IgD-negative memory B cell (primary cell): ENCODE results near the gene CNTNAP2. TPM values are rescaled to one million over a fixed set of nuclear protein-coding genes. Genes with fewer than 3 reads are reported as not detected.

Experiments used
- H3K27ac Mint-ChIP-seq, 3 donors: one replicate each; pipeline ENCODE4 v1.8.0; 2020 to 2022; ENCODE audit warnings: mild to moderate bottlenecking in 3 of 3, mixed read lengths in 3 of 3, moderate library complexity in 1 of 3
- H3K27me3 Mint-ChIP-seq: one replicate; pipeline ENCODE4 v1.8.0; 2021; ENCODE audit warnings: mixed read lengths
- H3K36me3 Mint-ChIP-seq: one replicate; pipeline ENCODE4 v1.8.0; 2020; ENCODE audit warnings: mild to moderate bottlenecking, mixed read lengths
- H3K4me1 Mint-ChIP-seq, 3 donors: one replicate each; pipeline ENCODE4 v1.8.0; 2020 to 2022; ENCODE audit warnings: mixed read lengths in 3 of 3, mild to moderate bottlenecking in 1 of 3
- H3K4me3 Mint-ChIP-seq, 4 donors: one replicate each; pipeline ENCODE4 v1.8.0; 2020 to 2022; ENCODE audit warnings: mild to moderate bottlenecking in 4 of 4, mixed read lengths in 4 of 4, moderate library complexity in 3 of 4
- H3K9me3 Mint-ChIP-seq, 3 donors: one replicate each; pipeline ENCODE4 v1.8.0; 2020 to 2021; ENCODE audit warnings: mixed read lengths in 3 of 3, mild to moderate bottlenecking in 1 of 3
- polyA plus RNA-seq: library from polyadenylated mRNA; unstranded; fragments of 300-500 nt; fragmentation: Illumina TruSeq; gene quantifications from one replicate; pipeline ENCODE4 v1.2.3, GENCODE V29; 2021

The CNTNAP2 gene
- polyA plus RNA-seq, 1 donor from 2014 or later: 47.3 TPM

DNA sequence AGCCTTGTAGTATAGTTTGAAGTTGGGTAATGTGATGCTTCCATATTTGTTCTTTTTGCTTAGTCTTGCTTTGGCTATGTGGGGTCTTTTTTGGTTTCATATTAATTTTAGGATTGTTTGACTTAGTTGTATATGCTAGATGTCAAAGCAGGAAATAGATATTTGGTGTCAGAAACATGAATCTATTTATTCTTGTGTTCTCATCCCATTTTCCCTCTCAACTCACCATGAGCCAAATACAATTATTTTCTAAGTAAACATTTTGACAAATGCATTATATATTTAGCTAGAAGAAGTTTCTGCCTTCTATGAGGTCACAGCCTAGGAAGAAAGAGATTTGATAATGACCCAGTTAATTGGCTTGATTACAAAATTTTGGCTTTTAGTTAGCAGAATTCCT is 1313.4 kb downstream of the CNTNAP2 start:
- Mint-ChIP-seq H3K4me3 (no peak overlapping the region), H3K9me3 (peaks cover 6 to 20% (median 12%) of the 10 kb centered on the region in 3 donors), H3K27ac (no peak overlapping the region), H3K4me1 (no peaks in the 10 kb centered on the region), H3K36me3 (no peaks in the 10 kb centered on the region), H3K27me3 (no peaks in the 10 kb centered on the region)

GRCh38 chr7:147432079-147432478 is 1315.5 kb downstream of the CNTNAP2 start:
- Mint-ChIP-seq H3K4me1 (no peaks in the 10 kb centered on the region), H3K27ac (no peak overlapping the region), H3K4me3 (no peak overlapping the region), H3K36me3 (no peaks in the 10 kb centered on the region), H3K9me3 (peaks cover 6 to 16% (median 10%) of the 10 kb centered on the region in 3 donors), H3K27me3 (no peaks in the 10 kb centered on the region)

DNA sequence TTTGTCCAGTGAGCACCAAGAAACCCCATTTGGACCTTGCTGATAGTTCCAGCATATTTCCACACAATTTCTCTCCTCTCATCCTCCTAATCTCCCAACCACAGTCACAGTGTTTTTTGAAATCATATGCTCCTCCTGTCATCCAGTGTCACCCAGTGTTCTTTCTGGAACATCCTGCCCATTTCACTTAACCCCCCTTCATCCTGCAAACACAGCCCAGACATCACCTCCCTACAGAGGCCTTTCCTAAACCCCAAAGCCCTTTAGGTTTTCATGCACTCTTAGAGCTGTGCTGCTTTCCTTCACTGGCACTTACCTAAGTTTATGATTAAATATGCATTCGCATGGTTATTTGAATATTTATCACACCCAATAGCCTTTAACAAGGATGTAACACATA is 1316.0 kb downstream of the CNTNAP2 start:
- no peak overlapping the region for H3K27ac Mint-ChIP-seq
- no peaks in the 10 kb centered on the region for H3K4me1 Mint-ChIP-seq
- no peaks in the 10 kb centered on the region for H3K27me3 Mint-ChIP-seq
- H3K36me3 Mint-ChIP-seq: no peaks in the 10 kb centered on the region
- no peak overlapping the region for H3K4me3 Mint-ChIP-seq
- peaks cover 6 to 13% (median 10%) of the 10 kb centered on the region in 3 donors for H3K9me3 Mint-ChIP-seq

GRCh38 chr7:147436718-147437117 is 1320.1 kb downstream of the CNTNAP2 start:
- H3K27me3 Mint-ChIP-seq: no peaks in the 10 kb centered on the region
- H3K9me3 Mint-ChIP-seq: peaks cover 2 to 28% (median 9%) of the 10 kb centered on the region in 3 donors
- H3K27ac Mint-ChIP-seq: no peak overlapping the region
- H3K4me3 Mint-ChIP-seq: no peak overlapping the region
- no peaks in the 10 kb centered on the region for H3K4me1 Mint-ChIP-seq
- H3K36me3 Mint-ChIP-seq: peaks cover 1% of the 10 kb centered on the region

DNA sequence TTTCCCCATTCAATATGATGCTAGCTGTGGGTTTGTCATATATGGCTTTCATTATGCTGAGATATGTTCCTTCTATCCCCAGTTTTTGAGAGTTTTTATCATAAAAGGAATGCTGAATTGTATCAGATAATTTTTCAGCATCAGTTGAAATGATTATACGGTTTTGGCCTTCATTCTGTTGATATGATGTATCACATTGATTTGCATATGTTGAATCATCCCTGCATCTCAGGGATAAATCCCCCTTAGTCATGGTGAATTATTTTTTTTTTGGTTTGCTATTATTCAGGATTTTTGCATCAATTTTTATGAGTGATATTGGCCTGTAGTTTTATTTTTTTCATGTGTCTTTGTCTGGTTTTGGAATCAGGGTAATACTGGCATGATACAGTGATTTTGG is 1321.6 kb downstream of the CNTNAP2 start:
- H3K9me3 Mint-ChIP-seq: peaks cover 3 to 29% (median 7%) of the 10 kb centered on the region in 3 donors
- no peaks in the 10 kb centered on the region for H3K27me3 Mint-ChIP-seq
- H3K4me3 Mint-ChIP-seq: no peak overlapping the region
- no peak overlapping the region for H3K27ac Mint-ChIP-seq
- no peaks in the 10 kb centered on the region for H3K4me1 Mint-ChIP-seq
- H3K36me3 Mint-ChIP-seq: peaks cover 1% of the 10 kb centered on the region

DNA sequence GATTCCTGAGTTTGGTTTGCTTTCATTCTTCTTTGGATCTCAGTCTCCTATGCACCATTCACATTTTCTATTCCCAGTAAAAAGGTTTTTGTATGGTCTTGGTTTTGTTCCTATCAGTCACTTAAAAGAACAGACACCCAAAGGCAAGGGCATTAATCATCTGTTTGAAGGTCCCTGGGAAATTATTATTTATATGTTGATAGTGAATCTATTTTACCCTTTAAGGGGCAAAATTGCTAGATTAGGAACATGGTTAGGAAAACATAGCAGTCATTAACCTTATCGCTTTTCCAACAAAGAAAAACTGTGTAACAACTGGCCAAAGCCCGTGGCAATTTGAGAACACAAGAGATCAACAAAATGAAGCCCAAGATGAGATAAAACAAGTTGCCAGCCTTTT is 1327.3 kb downstream of the CNTNAP2 start:
- no peaks in the 10 kb centered on the region for H3K36me3 Mint-ChIP-seq
- H3K27me3 Mint-ChIP-seq: no peaks in the 10 kb centered on the region
- no peaks in the 10 kb centered on the region for H3K4me1 Mint-ChIP-seq
- peaks cover 1 to 25% (median 6%) of the 10 kb centered on the region in 3 donors for H3K9me3 Mint-ChIP-seq
- no peak overlapping the region for H3K27ac Mint-ChIP-seq
- no peak overlapping the region for H3K4me3 Mint-ChIP-seq

DNA sequence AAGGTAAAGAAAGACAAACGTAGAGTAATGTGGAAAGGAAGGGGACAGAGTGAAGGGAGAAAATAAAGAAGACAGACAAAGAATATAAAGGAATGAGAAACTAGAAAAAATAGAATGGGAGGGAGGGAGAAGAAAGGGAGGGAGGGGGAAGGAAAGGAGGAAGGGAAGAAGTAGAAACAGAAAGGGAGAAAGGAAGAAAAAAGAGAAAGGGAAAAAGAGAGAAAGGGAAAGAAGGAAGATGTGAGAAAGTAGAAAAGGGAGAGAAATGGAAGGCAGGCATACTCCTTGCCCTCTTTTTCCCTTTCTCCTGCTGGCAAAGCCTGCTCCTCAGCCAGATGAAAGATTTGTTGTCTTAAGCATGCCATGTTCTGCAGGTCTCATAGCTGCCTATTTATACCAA is 1336.2 kb downstream of the CNTNAP2 start:
- Mint-ChIP-seq H3K36me3 (no peaks in the 10 kb centered on the region), H3K27ac (no peak overlapping the region), H3K4me1 (no peaks in the 10 kb centered on the region), H3K27me3 (no peaks in the 10 kb centered on the region), H3K4me3 (no peak overlapping the region), H3K9me3 (peaks cover 0 to 4% (median 3%) of the 10 kb centered on the region in 3 donors)

GRCh38 chr7:147465223-147465622 is 1348.6 kb downstream of the CNTNAP2 start:
- Mint-ChIP-seq H3K27ac (no peak overlapping the region), H3K4me1 (no peaks in the 10 kb centered on the region), H3K4me3 (no peak overlapping the region), H3K9me3 (peaks cover 1 to 12% (median 6%) of the 10 kb centered on the region in 3 donors), H3K27me3 (no peaks in the 10 kb centered on the region), H3K36me3 (no peaks in the 10 kb centered on the region)

DNA sequence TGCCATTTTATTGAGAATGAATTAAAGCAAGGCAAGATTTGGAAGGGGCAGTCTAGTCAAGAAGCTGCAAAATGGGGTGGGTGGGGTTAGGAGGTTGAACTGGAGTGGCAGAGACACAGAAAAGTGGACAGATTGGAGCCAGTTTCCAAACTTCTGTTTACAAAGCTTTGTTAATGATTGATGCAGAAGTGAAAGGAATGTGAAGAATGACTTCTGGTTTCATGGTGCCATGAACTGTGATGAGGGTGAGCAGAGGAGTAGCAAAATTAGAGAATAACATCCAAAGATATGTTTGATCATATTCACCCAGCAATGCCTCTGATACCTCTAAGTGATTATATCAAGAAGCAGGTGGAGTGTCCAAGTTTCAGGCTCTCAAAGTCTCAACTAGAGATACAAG is 1356.0 kb downstream of the CNTNAP2 start:
- no peaks in the 10 kb centered on the region for H3K36me3 Mint-ChIP-seq

DNA sequence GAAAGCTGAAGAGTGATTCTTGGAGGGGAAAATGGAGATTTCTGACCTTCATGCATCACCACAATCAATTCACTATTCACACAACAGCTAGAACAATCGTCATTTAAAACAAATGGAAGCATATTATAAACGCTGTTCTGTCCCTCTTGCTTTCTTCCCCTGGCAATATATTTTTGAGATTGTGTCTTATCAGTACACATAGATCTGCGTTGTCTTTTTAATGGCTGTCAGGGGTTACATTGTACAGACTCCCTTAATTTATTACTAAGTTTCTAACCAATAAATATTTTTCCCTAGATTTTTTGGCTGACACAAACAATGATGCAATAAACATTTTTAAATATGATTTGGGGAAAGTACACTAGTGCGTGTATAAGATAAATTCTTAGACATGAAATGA is 1358.3 kb downstream of the CNTNAP2 start:
- Mint-ChIP-seq H3K4me3 (no peak overlapping the region), H3K27ac (no peak overlapping the region), H3K9me3 (peaks cover 3 to 15% (median 7%) of the 10 kb centered on the region in 3 donors), H3K4me1 (no peaks in the 10 kb centered on the region), H3K27me3 (no peaks in the 10 kb centered on the region), H3K36me3 (no peaks in the 10 kb centered on the region)

More for the DNA sequence above, 1356.0 kb downstream of the CNTNAP2 start:
- peaks cover 3 to 10% (median 8%) of the 10 kb centered on the region in 3 donors for H3K9me3 Mint-ChIP-seq
- no peak overlapping the region for H3K4me3 Mint-ChIP-seq
- H3K4me1 Mint-ChIP-seq: no peaks in the 10 kb centered on the region
- H3K27me3 Mint-ChIP-seq: no peaks in the 10 kb centered on the region
- H3K27ac Mint-ChIP-seq: no peak overlapping the region

GRCh38 chr7:147477526-147477925 is 1360.9 kb downstream of the CNTNAP2 start:
- H3K4me3 Mint-ChIP-seq: no peak overlapping the region
- no peaks in the 10 kb centered on the region for H3K4me1 Mint-ChIP-seq
- peaks cover 3 to 11% (median 5%) of the 10 kb centered on the region in 3 donors for H3K9me3 Mint-ChIP-seq
- no peaks in the 10 kb centered on the region for H3K36me3 Mint-ChIP-seq
- no peak overlapping the region for H3K27ac Mint-ChIP-seq
- H3K27me3 Mint-ChIP-seq: no peaks in the 10 kb centered on the region

DNA sequence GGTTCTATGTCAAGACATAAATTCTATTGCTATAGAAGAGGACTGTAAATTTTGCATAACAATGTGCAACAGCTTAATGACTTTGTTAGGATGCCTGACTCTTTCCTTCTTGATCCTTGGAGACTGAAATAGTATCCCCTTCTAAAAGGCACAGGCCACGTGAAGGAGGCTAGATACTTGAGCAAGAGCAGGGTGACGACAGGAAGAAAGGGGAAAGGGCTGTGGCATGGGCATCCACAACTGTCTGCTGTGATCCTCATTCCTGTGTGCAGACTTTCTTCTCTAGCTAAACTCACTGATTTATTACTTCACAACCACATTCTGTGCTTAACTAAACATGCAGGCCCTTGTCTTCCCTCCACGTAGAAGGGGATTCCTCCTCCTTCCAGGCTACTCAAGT is 1362.2 kb downstream of the CNTNAP2 start:
- Mint-ChIP-seq H3K9me3 (peaks cover 2 to 7% (median 3%) of the 10 kb centered on the region in 3 donors), H3K27ac (no peak overlapping the region), H3K4me3 (no peak overlapping the region), H3K4me1 (no peaks in the 10 kb centered on the region), H3K27me3 (no peaks in the 10 kb centered on the region), H3K36me3 (no peaks in the 10 kb centered on the region)

- no peak overlapping the region for H3K4me3 Mint-ChIP-seq
- H3K27me3 Mint-ChIP-seq: no peaks in the 10 kb centered on the region
- no peaks in the 10 kb centered on the region for H3K36me3 Mint-ChIP-seq
- no peaks in the 10 kb centered on the region for H3K4me1 Mint-ChIP-seq
- H3K9me3 Mint-ChIP-seq: peaks cover 1 to 4% (median 3%) of the 10 kb centered on the region in 3 donors
- no peak overlapping the region for H3K27ac Mint-ChIP-seq
These were observed 1367.2 kb downstream of the CNTNAP2 start for GRCh38 chr7:147483634-147484292.

DNA sequence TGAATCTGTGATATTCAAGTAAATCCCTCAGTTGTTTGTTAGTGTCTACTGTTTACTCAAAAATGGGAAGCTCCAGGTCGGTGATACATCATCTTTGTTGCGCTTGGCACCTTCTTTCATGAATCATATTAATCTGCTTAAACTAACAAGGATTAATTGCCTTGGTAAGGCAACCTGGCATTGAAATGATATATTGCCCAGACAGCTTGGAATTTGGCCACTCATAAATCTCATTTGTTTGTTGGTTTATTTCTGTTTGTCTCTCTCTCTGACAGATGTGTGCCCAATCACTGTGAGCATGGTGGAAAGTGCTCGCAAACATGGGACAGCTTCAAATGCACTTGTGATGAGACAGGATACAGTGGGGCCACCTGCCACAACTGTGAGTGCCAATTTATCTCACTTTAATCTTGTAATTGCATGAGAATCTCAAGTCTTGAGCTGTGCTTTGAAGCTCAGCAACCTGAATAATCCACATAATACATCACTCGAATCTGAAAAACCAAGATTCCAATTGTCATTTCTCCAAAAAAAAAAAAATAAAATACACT is 1369.1 kb downstream of the CNTNAP2 start:
- H3K4me3 Mint-ChIP-seq: no peak overlapping the region
- H3K4me1 Mint-ChIP-seq: no peaks in the 10 kb centered on the region
- no peaks in the 10 kb centered on the region for H3K27me3 Mint-ChIP-seq
- H3K9me3 Mint-ChIP-seq: peaks cover 0 to 6% (median 5%) of the 10 kb centered on the region in 3 donors
- H3K36me3 Mint-ChIP-seq: no peaks in the 10 kb centered on the region
- no peak overlapping the region for H3K27ac Mint-ChIP-seq

DNA sequence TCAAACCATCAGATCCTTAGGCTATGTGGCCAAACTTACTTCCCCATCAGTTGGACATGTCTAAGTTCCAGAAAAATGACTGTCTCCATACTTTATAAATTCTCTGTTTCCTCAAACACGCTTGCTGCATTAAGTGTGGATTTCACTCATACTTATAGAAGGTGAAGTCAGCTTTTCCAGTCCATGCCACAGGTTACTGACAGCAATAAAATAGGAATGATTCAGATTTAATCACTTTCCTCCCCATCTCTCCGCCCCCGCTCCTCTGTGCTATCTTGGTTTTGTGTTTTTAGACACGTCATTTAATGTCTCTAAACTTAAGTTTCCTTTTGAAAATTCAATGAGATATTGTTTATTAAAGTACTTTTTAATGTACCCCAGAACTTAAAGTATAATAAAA is 1376.0 kb downstream of the CNTNAP2 start:
- Mint-ChIP-seq H3K27me3 (no peaks in the 10 kb centered on the region), H3K4me3 (no peak overlapping the region), H3K27ac (no peak overlapping the region), H3K4me1 (no peaks in the 10 kb centered on the region), H3K9me3 (peaks cover 2 to 7% (median 3%) of the 10 kb centered on the region in 3 donors), H3K36me3 (no peaks in the 10 kb centered on the region)

GRCh38 chr7:147496209-147496608 is 1379.6 kb downstream of the CNTNAP2 start:
- no peaks in the 10 kb centered on the region for H3K27me3 Mint-ChIP-seq
- no peak overlapping the region for H3K27ac Mint-ChIP-seq
- no peaks in the 10 kb centered on the region for H3K4me1 Mint-ChIP-seq
- no peaks in the 10 kb centered on the region for H3K36me3 Mint-ChIP-seq
- peaks cover 0 to 11% (median 4%) of the 10 kb centered on the region in 3 donors for H3K9me3 Mint-ChIP-seq
- no peak overlapping the region for H3K4me3 Mint-ChIP-seq
